Fibroblast of villous mesenchyme (primary cell): ENCODE measurements around the gene GP9. TPM values are rescaled to one million over a fixed set of nuclear protein-coding genes. Genes with fewer than 3 reads are reported as not detected.

Source experiments
- DNase-seq: peaks from one replicate; pipeline ENCODE4 v3.0.0-alpha.2; 2010; ENCODE audit warnings: low read depth
- H3K4me3 ChIP-seq: 2 replicates; pipeline ENCODE4 v1.5.1; 2011; ENCODE audit warnings: low read depth, mild to moderate bottlenecking, low read length
- CTCF ChIP-seq: IDR thresholded peaks from 2 replicates; pipeline ENCODE4 v1.5.1; 2012; ENCODE audit warnings: low read depth, mild to moderate bottlenecking, low read length; ENCODE audit not compliant: insufficient read depth
- total RNA-seq: library from RNA; depleted of rRNA; stranded (reverse); fragments of >200 nt; gene quantifications from 2 replicates; pipeline ENCODE4 v1.2.3, GENCODE V29; 2012

Gene GP9
- total RNA-seq, 1 donor = not detected

- H3K4me3 ChIP-seq = no peak overlapping the region
- DNase-seq = no peak
- no peak for TF ChIP-seq CTCF
These were observed 26.8 kb upstream of the GP9 start for GRCh38 chr3:129033633-129034321.

GRCh38 chr3:129034642-129035041, 25.9 kb upstream of the GP9 start:
- TF ChIP-seq CTCF = no peak
- H3K4me3 ChIP-seq = no peak overlapping the region
- DNase-seq = no peak

GRCh38 chr3:129035360-129036221, 25.0 kb upstream of the GP9 start:
- no peak for DNase-seq
- no peak for TF ChIP-seq CTCF
- H3K4me3 ChIP-seq = no peak overlapping the region

GRCh38 chr3:129036222-129037092, 24.1 kb upstream of the GP9 start:
- no peak overlapping the region for H3K4me3 ChIP-seq
- TF ChIP-seq CTCF = no peak
- DNase-seq = no peak

- H3K4me3 ChIP-seq = no peak overlapping the region
- DNase-seq = no peak
- no peak for TF ChIP-seq CTCF
These were observed 23.5 kb upstream of the GP9 start for GRCh38 chr3:129037093-129037419.

GRCh38 chr3:129038121-129038855, 22.3 kb upstream of the GP9 start:
- no peak for TF ChIP-seq CTCF
- no peak overlapping the region for H3K4me3 ChIP-seq
- no peak for DNase-seq
